GM12875 (cell line): ENCODE results near the gene MRNIP.

Experiments
- H3K4me3 ChIP-seq: one replicate; pipeline ENCODE4 v1.5.1; 2011; ENCODE audit warnings: low read depth, low read length, control low read depth
- TF ChIP-seq, protein P1 (sequence below): IDR thresholded peaks from 2 replicates; pipeline ENCODE4 v1.5.1; 2011; ENCODE audit warnings: low read depth, mild to moderate bottlenecking, control low read depth, inconsistent platforms, low read length, moderate library complexity, borderline replicate concordance; ENCODE audit not compliant: insufficient read depth

MRNIP gene

DNA sequence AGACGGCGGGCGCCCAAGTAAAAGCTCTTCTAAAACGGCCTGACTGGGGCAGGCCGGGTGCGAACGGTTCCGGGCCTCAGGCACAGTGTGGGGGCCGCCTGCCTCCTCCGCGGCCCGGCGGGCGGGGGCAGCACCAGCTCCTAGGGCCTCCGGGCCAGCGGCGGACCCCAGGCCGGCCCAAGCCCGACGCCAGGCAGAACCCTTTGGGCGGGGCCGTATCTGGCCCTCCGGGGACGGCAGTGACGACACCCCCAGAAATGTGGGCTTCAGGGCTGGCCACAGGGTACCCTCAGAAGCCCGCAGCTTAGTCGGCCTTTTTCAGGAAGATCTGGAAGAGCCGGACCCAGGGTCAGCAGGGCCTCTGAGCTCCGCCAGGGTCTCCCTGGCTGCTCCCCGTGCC lies 60.9 kb downstream of the MRNIP start:
- no peak overlapping the region for H3K4me3 ChIP-seq
- TF ChIP-seq, protein P1, sequence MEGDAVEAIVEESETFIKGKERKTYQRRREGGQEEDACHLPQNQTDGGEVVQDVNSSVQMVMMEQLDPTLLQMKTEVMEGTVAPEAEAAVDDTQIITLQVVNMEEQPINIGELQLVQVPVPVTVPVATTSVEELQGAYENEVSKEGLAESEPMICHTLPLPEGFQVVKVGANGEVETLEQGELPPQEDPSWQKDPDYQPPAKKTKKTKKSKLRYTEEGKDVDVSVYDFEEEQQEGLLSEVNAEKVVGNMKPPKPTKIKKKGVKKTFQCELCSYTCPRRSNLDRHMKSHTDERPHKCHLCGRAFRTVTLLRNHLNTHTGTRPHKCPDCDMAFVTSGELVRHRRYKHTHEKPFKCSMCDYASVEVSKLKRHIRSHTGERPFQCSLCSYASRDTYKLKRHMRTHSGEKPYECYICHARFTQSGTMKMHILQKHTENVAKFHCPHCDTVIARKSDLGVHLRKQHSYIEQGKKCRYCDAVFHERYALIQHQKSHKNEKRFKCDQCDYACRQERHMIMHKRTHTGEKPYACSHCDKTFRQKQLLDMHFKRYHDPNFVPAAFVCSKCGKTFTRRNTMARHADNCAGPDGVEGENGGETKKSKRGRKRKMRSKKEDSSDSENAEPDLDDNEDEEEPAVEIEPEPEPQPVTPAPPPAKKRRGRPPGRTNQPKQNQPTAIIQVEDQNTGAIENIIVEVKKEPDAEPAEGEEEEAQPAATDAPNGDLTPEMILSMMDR: no peak

DNA sequence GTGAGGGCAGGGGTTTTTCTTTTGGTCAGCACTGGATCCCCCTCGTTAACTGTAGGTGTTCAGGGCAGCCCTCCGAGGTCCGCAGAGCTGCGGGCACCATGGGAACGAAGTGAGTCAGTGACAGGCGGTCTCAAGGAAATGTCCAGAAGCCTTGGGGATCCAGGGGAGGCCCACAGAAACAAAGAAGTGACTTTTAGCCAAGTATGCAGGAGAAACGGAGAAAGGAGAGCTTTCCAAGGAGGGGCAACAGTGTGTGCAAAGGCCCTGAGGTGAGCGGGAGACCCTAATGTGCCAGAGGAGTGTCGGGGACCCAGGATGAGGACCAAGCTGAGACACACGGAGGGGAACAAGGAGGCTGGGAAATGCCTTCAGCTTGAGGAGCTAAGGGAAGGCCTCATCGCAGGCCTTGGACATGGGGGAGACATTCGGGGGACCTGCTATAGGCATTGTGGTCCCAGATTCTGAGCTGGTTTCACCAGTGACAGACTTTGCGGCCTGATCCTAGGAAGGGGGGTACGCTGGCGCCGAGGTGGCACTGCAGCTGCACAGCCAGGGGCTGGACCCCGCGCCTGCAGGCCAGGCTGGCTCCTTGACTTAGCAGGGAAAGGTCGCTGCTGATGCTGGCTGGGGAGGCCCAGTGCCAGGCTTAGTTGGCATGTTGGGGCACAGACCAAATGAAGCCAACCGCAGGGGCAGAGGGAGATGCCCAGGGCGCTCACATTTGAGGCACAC lies 61.6 kb downstream of the MRNIP start:
- TF ChIP-seq, protein P1: no peak

DNA sequence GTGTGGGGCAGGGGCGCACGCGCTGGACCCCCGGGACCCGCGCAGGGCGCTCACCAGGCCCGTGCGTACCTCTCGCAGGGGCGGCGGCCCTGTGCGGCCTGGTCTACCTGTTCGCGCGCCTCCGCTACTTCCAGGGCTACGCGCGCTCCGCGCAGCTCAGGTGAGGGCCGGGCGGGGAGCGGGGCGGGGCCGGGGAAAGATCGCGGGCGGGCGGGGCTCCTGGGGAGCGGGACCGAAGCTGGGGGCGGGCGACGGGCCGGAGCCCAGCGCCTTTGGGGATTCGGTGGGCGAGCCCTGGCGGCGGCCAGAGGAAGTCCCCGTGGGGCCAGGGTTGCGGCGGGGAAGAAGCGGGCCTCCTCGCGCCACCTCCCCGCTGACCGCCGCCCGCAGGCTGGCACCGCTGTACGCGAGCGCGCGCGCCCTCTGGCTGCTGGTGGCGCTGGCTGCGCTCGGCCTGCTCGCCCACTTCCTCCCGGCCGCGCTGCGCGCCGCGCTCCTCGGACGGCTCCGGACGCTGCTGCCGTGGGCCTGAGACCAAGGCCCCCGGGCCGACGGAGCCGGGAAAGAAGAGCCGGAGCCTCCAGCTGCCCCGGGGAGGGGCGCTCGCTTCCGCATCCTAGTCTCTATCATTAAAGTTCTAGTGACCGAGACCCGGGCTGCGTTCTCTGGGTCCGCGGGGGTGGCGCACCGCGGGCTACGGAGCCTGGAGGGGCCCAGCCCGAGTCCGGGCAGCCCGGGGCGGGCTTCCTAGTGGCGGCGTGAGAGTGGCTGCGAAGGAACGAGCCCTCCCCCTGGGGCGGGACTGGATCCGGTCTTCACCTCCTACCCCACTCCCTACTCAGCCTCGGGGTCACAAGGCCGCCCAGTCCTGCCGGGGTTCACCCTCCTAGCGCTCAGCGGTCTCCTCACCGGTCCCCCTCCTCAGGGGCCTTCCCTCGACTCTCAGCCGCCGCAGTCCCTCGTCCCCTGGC lies 62.5 kb downstream of the MRNIP start:
- TF ChIP-seq, protein P1: peak; percentile 84
- H3K4me3 ChIP-seq: peak overlapping the region; percentile 77

More for the DNA sequence above, 61.6 kb downstream of the MRNIP start:
- peak overlapping the region; percentile 77 for H3K4me3 ChIP-seq

DNA sequence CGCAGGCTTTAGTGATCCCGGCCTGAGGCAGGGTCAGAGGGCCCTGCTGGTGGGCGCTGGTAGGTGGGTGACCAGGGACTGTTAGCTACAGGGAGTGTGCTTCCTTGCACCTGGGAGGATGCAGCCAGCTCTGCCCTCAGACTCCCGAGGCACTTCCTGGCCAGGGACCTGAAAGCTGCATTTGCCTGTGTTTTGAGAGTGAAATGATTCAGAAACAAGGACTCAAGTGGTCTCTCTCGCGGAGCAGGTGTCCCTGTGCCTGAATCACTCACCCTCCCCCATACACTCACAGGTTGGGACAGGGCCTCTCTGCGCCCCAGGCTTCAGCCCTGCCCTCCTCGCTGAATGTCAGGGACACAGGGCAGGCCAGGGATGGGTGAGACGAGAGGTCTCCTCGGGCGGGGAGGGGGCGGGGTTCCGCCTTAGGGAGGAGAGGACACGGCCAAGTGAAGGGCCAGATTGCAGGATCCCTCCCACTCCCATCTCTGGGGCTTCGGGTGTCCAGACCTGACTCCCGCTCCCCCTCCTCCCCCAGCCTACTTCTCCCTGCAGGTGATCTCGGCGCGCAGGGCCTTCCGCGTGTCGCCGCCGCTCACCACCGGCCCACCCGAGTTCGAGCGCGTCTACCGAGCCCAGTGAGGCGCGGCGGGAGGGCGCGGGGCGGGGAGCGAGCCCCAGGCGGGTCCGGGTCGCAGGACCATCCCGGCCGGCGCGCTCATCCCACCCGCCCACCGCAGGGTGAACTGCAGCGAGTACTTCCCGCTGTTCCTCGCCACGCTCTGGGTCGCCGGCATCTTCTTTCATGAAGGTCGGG lies 63.4 kb downstream of the MRNIP start:
- TF ChIP-seq, protein P1: no peak
- H3K4me3 ChIP-seq: peak overlapping the region; percentile 77

DNA sequence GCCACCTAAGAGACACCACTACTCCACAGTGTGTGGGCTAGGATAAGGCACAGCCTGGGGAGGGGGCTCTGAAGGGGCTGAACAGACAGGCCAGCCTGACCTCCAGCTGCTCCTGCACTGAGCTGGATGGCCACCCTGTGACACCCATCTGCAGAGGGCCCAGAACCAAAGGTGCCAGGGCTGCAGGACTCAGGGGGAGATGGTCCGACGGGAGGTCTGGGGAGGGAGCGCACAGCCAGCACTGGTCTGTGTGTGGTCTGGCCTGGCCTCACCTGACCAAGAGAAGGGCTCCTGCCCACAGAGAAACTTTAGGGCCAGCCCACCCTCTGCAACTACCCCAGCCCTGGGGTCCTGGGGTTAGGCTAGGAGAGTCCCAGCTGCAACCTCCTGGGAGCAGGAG lies 64.0 kb downstream of the MRNIP start:
- no peak overlapping the region for H3K4me3 ChIP-seq
- TF ChIP-seq, protein P1: no peak

DNA sequence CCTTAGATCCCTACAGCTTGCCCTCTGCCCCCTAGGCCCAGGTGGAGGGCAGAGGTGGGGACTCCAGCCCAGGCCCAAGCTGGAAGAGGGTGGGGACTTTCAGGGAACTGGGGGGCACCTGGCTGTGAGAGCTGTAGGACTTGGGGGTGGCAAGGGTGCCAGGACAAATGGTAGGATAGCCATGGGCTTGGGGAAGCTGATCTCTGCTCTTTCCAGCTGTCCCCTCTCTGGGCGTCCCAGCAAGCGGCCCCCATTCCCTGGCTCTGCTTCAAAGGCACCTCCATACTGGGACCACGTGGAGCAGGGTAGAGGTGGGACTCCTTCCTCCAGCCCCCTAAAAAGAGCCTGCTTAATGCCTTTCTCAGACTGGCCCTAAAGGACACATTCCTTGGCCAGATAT lies 64.4 kb downstream of the MRNIP start:
- no peak overlapping the region for H3K4me3 ChIP-seq
- TF ChIP-seq, protein P1: no peak
